ENCODE results near the gene OR1E2. TPM values are rescaled to one million over a fixed set of nuclear protein-coding genes. Genes with fewer than 3 reads are reported as not detected.
"Not testable (repeated sequence)": the region's sequence is repeated elsewhere in the genome, so short reads cannot be mapped to it uniquely, and the experiment has no call there.

The OR1E2 gene
- total and polyA plus RNA-seq, 4 donors: 0.23 TPM; not detected in 3

GRCh38 chr17:3403856-3404255 is 29.8 kb downstream of the OR1E2 start:
- H3K9me3 ChIP-seq (ENCODE audit: control insufficient read depth, insufficient read depth, low read length); H3K36me3 ChIP-seq (ENCODE audit: control insufficient read depth, insufficient read depth, low read length); DNase-seq (ENCODE audit: low read depth in 4 of 6, low spot score in 6 of 6); H3K27ac ChIP-seq (ENCODE audit: low read depth, low read length); H3K27me3 ChIP-seq (ENCODE audit: control insufficient read depth, insufficient read depth, low read length); H3K4me1 ChIP-seq (ENCODE audit: control insufficient read depth, insufficient read depth, low read length); H3K4me3 ChIP-seq (ENCODE audit: low read depth, low read length): not testable (repeated sequence)
- WGBS (ENCODE audit: insufficient coverage): no CpG with 5 or more reads among the region's 1 CpG

GRCh38 chr17:3401786-3402185 is 31.9 kb downstream of the OR1E2 start:
- peaks cover 2% of the 10 kb centered on the region for H3K9me3 ChIP-seq (ENCODE audit: control insufficient read depth, insufficient read depth, low read length)
- no peak overlapping the region for H3K4me3 ChIP-seq (ENCODE audit: low read depth, low read length)
- H3K36me3 ChIP-seq (ENCODE audit: control insufficient read depth, insufficient read depth, low read length): no peaks in the 10 kb centered on the region
- no peaks in the 10 kb centered on the region for H3K27me3 ChIP-seq (ENCODE audit: control insufficient read depth, insufficient read depth, low read length)
- no peak overlapping the region for H3K27ac ChIP-seq (ENCODE audit: low read depth, low read length)
- no CpG with 5 or more reads among the region's 2 CpGs for WGBS (ENCODE audit: insufficient coverage)
- DNase-seq (ENCODE audit: low read depth in 4 of 6, low spot score in 6 of 6): no peak
- H3K4me1 ChIP-seq (ENCODE audit: control insufficient read depth, insufficient read depth, low read length): no peaks in the 10 kb centered on the region

GRCh38 chr17:3400055-3400454 is 33.6 kb downstream of the OR1E2 start:
- no peaks in the 10 kb centered on the region for H3K27me3 ChIP-seq (ENCODE audit: control insufficient read depth, insufficient read depth, low read length)
- peak in 1 of 6 donors; percentile 1 for DNase-seq (ENCODE audit: low read depth in 4 of 6, low spot score in 6 of 6)
- H3K4me1 ChIP-seq (ENCODE audit: control insufficient read depth, insufficient read depth, low read length): no peaks in the 10 kb centered on the region
- H3K36me3 ChIP-seq (ENCODE audit: control insufficient read depth, insufficient read depth, low read length): no peaks in the 10 kb centered on the region
- no peaks in the 10 kb centered on the region for H3K9me3 ChIP-seq (ENCODE audit: control insufficient read depth, insufficient read depth, low read length)
- WGBS (ENCODE audit: insufficient coverage): 75% methylated on average over 4 of the region's 6 CpGs
- H3K4me3 ChIP-seq (ENCODE audit: low read depth, low read length): no peak overlapping the region
- no peak overlapping the region for H3K27ac ChIP-seq (ENCODE audit: low read depth, low read length)

- no peaks in the 10 kb centered on the region for H3K27me3 ChIP-seq (ENCODE audit: control insufficient read depth, insufficient read depth, low read length)
- DNase-seq (ENCODE audit: low read depth in 4 of 6, low spot score in 6 of 6): no peak
- no peaks in the 10 kb centered on the region for H3K36me3 ChIP-seq (ENCODE audit: control insufficient read depth, insufficient read depth, low read length)
- H3K4me3 ChIP-seq (ENCODE audit: low read depth, low read length): no peak within 1 kb of the TSS
- H3K4me1 ChIP-seq (ENCODE audit: control insufficient read depth, insufficient read depth, low read length): no peaks in the 10 kb centered on the region
- no CpG with 5 or more reads among the region's 1 CpG for WGBS (ENCODE audit: insufficient coverage)
- H3K27ac ChIP-seq (ENCODE audit: low read depth, low read length): no peak within 1 kb of the TSS
- H3K9me3 ChIP-seq (ENCODE audit: control insufficient read depth, insufficient read depth, low read length): no peaks in the 10 kb centered on the region
Measured at GRCh38 chr17:3398310-3398709, 35.3 kb downstream of the OR1E2 start, which contains the start of gene OR1E1. Gene OR1E1 (minus strand): TSS chr17:3398410. CDS start chr17:3398410, 0 bp downstream.

- not testable (repeated sequence) for H3K4me3 ChIP-seq (ENCODE audit: low read depth, low read length); H3K9me3 ChIP-seq (ENCODE audit: control insufficient read depth, insufficient read depth, low read length); H3K36me3 ChIP-seq (ENCODE audit: control insufficient read depth, insufficient read depth, low read length); DNase-seq (ENCODE audit: low read depth in 4 of 6, low spot score in 6 of 6); H3K27ac ChIP-seq (ENCODE audit: low read depth, low read length); H3K4me1 ChIP-seq (ENCODE audit: control insufficient read depth, insufficient read depth, low read length); H3K27me3 ChIP-seq (ENCODE audit: control insufficient read depth, insufficient read depth, low read length)
- WGBS (ENCODE audit: insufficient coverage): 32% methylated on average over 5 of the region's 7 CpGs
Measured at GRCh38 chr17:3397801-3398200, 35.8 kb downstream of the OR1E2 start.

GRCh38 chr17:3389791-3390190 is 43.9 kb downstream of the OR1E2 start:
- DNase-seq (ENCODE audit: low read depth in 4 of 6, low spot score in 6 of 6): peak in 1 of 6 donors; percentile 3

GRCh38 chr17:3385869-3386816 is 47.5 kb downstream of the OR1E2 start, which contains the start of gene OR3A2:
Gene OR3A2 (minus strand): TSS chr17:3386308.
- Histone ChIP-seq H3K9me3 (ENCODE audit: control insufficient read depth, insufficient read depth, low read length) (no peaks in the 10 kb centered on the region), H3K27ac (ENCODE audit: low read depth, low read length) (no peak within 1 kb of the TSS), H3K4me3 (ENCODE audit: low read depth, low read length) (no peak within 1 kb of the TSS), H3K36me3 (ENCODE audit: control insufficient read depth, insufficient read depth, low read length) (no peaks in the 10 kb centered on the region), H3K27me3 (ENCODE audit: control insufficient read depth, insufficient read depth, low read length) (peaks cover 6% of the 10 kb centered on the region), H3K4me1 (ENCODE audit: control insufficient read depth, insufficient read depth, low read length) (no peaks in the 10 kb centered on the region)
- 27% methylated on average over 91 of the region's 92 CpGs for WGBS (ENCODE audit: insufficient coverage)
- DNase-seq (ENCODE audit: low read depth in 4 of 6, low spot score in 6 of 6): peak in 2 of 6 donors; percentile 3 to 10

More at GRCh38 chr17:3389791-3390190, 43.9 kb downstream of the OR1E2 start:
- no peaks in the 10 kb centered on the region for H3K4me1 ChIP-seq (ENCODE audit: control insufficient read depth, insufficient read depth, low read length)
- H3K4me3 ChIP-seq (ENCODE audit: low read depth, low read length): no peak overlapping the region
- WGBS (ENCODE audit: insufficient coverage): 0% methylated on average over 1 of the region's 4 CpGs
- H3K9me3 ChIP-seq (ENCODE audit: control insufficient read depth, insufficient read depth, low read length): no peaks in the 10 kb centered on the region
- peaks cover 6% of the 10 kb centered on the region for H3K27me3 ChIP-seq (ENCODE audit: control insufficient read depth, insufficient read depth, low read length)
- H3K27ac ChIP-seq (ENCODE audit: low read depth, low read length): no peak overlapping the region
- H3K36me3 ChIP-seq (ENCODE audit: control insufficient read depth, insufficient read depth, low read length): no peaks in the 10 kb centered on the region

Other genes with a start within 250 kb of the OR1E2 start
- not detected for gene OR1A2, start 236.3 kb downstream of the OR1E2 start, total RNA-seq
- gene OR1A2, start 236.3 kb downstream of the OR1E2 start, polyA plus RNA-seq (ENCODE audit: insufficient read length in 2 of 2): not detected
- gene OR1A1, start 226.2 kb downstream of the OR1E2 start, total RNA-seq: not detected
- under 1 TPM in 1 of 2 donors, not detected in 1; 0.14 TPM for gene OR1A1, start 226.2 kb downstream of the OR1E2 start, polyA plus RNA-seq (ENCODE audit: insufficient read length in 2 of 2)
- gene OR3A1, start 135.5 kb downstream of the OR1E2 start, total RNA-seq: under 1 TPM; 0.22 to 0.40 TPM
- under 1 TPM; 0.29 to 0.36 TPM for gene OR3A1, start 135.5 kb downstream of the OR1E2 start, polyA plus RNA-seq (ENCODE audit: insufficient read length in 2 of 2)
- 1 to 10 TPM in 1 of 2 donors, under 1 TPM in 1; 0.66 to 1.9 TPM for gene OR3A2, start 47.5 kb downstream of the OR1E2 start, total RNA-seq
- gene OR3A2, start 47.5 kb downstream of the OR1E2 start, polyA plus RNA-seq (ENCODE audit: insufficient read length in 2 of 2): 1 to 10 TPM; 1.3 to 1.4 TPM
- not detected for gene OR1E1, start 35.4 kb downstream of the OR1E2 start, total RNA-seq
- not detected for gene OR1E1, start 35.4 kb downstream of the OR1E2 start, polyA plus RNA-seq (ENCODE audit: insufficient read length in 2 of 2)
- gene OR3A3, start 22.5 kb downstream of the OR1E2 start, total RNA-seq: not detected
- under 1 TPM in 1 of 2 donors, not detected in 1; 0.39 TPM for gene OR3A3, start 22.5 kb downstream of the OR1E2 start, polyA plus RNA-seq (ENCODE audit: insufficient read length in 2 of 2)
- 1 to 10 TPM in 1 of 2 donors, under 1 TPM in 1; 0.44 to 1.2 TPM for gene SPATA22, start 38.0 kb upstream of the OR1E2 start, total RNA-seq
- gene SPATA22, start 38.0 kb upstream of the OR1E2 start, polyA plus RNA-seq (ENCODE audit: insufficient read length in 2 of 2): under 1 TPM; 0.63 to 0.99 TPM
- 10 to 100 TPM; 18.2 to 27.2 TPM for gene ASPA, start 42.2 kb upstream of the OR1E2 start, total RNA-seq
- gene ASPA, start 42.2 kb upstream of the OR1E2 start, polyA plus RNA-seq (ENCODE audit: insufficient read length in 2 of 2): 1 to 10 TPM; 1.9 to 6.9 TPM
- 1 to 10 TPM; 2.2 to 5.4 TPM for gene TRPV3, start 124.0 kb upstream of the OR1E2 start, total RNA-seq
- 1 to 10 TPM; 2.8 to 4.7 TPM for gene TRPV3, start 124.0 kb upstream of the OR1E2 start, polyA plus RNA-seq (ENCODE audit: insufficient read length in 2 of 2)
- 10 to 100 TPM in 1 of 2 donors, 1 to 10 TPM in 1; 6.0 to 29.3 TPM for gene TRPV1, start 175.6 kb upstream of the OR1E2 start, total RNA-seq
- 10 to 100 TPM in 1 of 2 donors, 1 to 10 TPM in 1; 7.9 to 12.6 TPM for gene TRPV1, start 175.6 kb upstream of the OR1E2 start, polyA plus RNA-seq (ENCODE audit: insufficient read length in 2 of 2)
- 10 to 100 TPM in 1 of 2 donors, 1 to 10 TPM in 1; 9.6 to 16.2 TPM for gene SHPK, start 202.4 kb upstream of the OR1E2 start, total RNA-seq
- 10 to 100 TPM; 13.1 to 14.9 TPM for gene SHPK, start 202.4 kb upstream of the OR1E2 start, polyA plus RNA-seq (ENCODE audit: insufficient read length in 2 of 2)
- gene CTNS, start 202.9 kb upstream of the OR1E2 start, total RNA-seq: 10 to 100 TPM; 13.6 to 15.2 TPM
- 10 to 100 TPM; 16.6 to 17.8 TPM for gene CTNS, start 202.9 kb upstream of the OR1E2 start, polyA plus RNA-seq (ENCODE audit: insufficient read length in 2 of 2)
- 100 to 1,000 TPM in 1 of 2 donors, 10 to 100 TPM in 1; 26.4 to 116 TPM for gene TAX1BP3, start 234.7 kb upstream of the OR1E2 start, total RNA-seq
- gene TAX1BP3, start 234.7 kb upstream of the OR1E2 start, polyA plus RNA-seq (ENCODE audit: insufficient read length in 2 of 2): 10 to 100 TPM; 44.9 to 52.6 TPM
- gene EMC6, start 235.0 kb upstream of the OR1E2 start, total RNA-seq: 10 to 100 TPM; 11.0 to 18.7 TPM
- gene EMC6, start 235.0 kb upstream of the OR1E2 start, polyA plus RNA-seq (ENCODE audit: insufficient read length in 2 of 2): 10 to 100 TPM; 43.7 to 48.1 TPM

All from spinal cord (tissue), 10 donors.